ENCODE results near the gene TNKS1BP1.
A peak's percentile ranks its signal among the peaks of the same experiment; 100 is the strongest.

Gene TNKS1BP1, protein sequence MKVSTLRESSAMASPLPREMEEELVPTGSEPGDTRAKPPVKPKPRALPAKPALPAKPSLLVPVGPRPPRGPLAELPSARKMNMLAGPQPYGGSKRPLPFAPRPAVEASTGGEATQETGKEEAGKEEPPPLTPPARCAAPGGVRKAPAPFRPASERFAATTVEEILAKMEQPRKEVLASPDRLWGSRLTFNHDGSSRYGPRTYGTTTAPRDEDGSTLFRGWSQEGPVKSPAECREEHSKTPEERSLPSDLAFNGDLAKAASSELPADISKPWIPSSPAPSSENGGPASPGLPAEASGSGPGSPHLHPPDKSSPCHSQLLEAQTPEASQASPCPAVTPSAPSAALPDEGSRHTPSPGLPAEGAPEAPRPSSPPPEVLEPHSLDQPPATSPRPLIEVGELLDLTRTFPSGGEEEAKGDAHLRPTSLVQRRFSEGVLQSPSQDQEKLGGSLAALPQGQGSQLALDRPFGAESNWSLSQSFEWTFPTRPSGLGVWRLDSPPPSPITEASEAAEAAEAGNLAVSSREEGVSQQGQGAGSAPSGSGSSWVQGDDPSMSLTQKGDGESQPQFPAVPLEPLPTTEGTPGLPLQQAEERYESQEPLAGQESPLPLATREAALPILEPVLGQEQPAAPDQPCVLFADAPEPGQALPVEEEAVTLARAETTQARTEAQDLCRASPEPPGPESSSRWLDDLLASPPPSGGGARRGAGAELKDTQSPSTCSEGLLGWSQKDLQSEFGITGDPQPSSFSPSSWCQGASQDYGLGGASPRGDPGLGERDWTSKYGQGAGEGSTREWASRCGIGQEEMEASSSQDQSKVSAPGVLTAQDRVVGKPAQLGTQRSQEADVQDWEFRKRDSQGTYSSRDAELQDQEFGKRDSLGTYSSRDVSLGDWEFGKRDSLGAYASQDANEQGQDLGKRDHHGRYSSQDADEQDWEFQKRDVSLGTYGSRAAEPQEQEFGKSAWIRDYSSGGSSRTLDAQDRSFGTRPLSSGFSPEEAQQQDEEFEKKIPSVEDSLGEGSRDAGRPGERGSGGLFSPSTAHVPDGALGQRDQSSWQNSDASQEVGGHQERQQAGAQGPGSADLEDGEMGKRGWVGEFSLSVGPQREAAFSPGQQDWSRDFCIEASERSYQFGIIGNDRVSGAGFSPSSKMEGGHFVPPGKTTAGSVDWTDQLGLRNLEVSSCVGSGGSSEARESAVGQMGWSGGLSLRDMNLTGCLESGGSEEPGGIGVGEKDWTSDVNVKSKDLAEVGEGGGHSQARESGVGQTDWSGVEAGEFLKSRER (N-terminal part only)

DNA sequence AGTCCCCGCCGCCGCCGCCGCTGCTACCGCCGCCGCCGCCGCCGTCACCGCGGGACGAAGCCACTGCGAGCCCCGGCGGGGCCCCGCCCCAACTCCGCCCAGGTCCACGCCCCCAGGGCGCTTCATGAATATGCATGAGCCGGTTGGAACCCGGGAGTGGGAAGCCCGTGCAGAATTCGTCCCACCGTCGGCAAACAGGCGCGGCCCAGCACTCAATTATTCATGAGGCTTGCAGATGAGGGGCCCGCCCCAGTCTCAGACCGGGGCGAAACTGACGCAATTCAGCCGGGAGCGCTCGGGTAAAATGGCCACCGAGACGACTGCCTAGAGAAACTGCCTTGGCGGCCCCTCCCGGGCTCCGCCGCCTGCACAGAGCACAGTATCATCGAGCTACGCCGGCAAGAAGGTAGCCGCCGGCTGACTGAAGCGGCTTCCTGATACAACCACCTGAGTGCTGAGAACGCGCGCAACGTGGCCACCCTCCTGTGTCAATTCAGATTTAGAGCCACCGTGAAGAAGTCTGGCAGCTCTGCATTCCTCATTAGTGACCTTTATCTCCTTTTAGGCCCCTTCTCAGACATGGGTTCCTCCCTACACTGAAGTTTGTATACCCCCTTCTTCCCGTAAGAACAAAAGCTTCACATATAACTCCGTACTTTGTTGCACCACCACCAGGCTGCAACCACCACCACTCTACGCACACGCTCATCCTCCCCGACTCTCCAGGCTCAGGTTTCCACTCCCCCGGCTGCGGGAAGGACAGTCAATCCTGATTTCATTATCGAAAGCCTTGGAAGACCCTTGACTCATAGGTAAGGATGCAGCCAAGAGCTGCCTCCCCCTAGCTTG lies at the start of gene TNKS1BP1:
TNKS1BP1 (minus strand) TSS at position 67 of the 849 bp plus-strand sequence. CDS start 3,067 bp downstream, outside the sequence.
- Histone ChIP-seq H3K4me1 (ENCODE audit: control insufficient read depth in 1 of 2, insufficient read depth in 1 of 2, low read depth in 1 of 2, low read length in 1 of 2) (peaks cover 12 to 17% of the 10 kb centered on the region in 2 experiments), H3K4me3 (ENCODE audit: low read depth in 1 of 2, low read length in 1 of 2) (peak within 1 kb of the TSS; percentile 67 to 86), H3K27ac (peak within 1 kb of the TSS; percentile 71), H3K36me3 (peaks cover 11% of the 10 kb centered on the region), H3K9me3 (no peaks in the 10 kb centered on the region), H3K27me3 (peaks cover 20% of the 10 kb centered on the region)
- TF ChIP-seq, protein P1, sequence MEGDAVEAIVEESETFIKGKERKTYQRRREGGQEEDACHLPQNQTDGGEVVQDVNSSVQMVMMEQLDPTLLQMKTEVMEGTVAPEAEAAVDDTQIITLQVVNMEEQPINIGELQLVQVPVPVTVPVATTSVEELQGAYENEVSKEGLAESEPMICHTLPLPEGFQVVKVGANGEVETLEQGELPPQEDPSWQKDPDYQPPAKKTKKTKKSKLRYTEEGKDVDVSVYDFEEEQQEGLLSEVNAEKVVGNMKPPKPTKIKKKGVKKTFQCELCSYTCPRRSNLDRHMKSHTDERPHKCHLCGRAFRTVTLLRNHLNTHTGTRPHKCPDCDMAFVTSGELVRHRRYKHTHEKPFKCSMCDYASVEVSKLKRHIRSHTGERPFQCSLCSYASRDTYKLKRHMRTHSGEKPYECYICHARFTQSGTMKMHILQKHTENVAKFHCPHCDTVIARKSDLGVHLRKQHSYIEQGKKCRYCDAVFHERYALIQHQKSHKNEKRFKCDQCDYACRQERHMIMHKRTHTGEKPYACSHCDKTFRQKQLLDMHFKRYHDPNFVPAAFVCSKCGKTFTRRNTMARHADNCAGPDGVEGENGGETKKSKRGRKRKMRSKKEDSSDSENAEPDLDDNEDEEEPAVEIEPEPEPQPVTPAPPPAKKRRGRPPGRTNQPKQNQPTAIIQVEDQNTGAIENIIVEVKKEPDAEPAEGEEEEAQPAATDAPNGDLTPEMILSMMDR (IDR thresholded peaks at IDR 0.05) = peak; percentile 8

DNA sequence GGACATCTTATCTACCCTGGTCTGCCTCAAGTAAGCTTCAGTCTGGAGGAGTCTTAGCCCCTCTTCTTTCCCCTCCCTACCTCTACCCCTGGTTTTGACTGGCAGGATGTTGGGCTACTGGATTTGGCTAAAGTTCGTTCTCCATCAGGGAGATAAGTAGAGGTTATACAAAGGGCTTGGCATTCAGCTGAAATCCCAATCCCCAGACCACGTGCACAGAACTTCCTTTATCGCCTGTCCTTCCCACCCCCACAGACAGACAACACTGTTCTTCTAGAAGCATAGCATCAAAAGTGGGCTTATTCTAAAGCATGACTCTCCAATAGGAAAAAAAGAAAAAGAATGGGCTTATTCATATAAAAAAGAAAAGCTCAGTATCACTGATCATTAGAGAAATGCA lies 48.4 kb upstream of the TNKS1BP1 start:
- H3K27ac ChIP-seq = no peak overlapping the region
- TF ChIP-seq, protein P1 (IDR thresholded peaks at IDR 0.05) = no peak
- H3K4me3 ChIP-seq (ENCODE audit: low read depth in 1 of 2, low read length in 1 of 2) = no peak overlapping the region
- peaks cover 0 to 8% of the 10 kb centered on the region in 2 experiments for H3K4me1 ChIP-seq (ENCODE audit: control insufficient read depth in 1 of 2, insufficient read depth in 1 of 2, low read depth in 1 of 2, low read length in 1 of 2)
- H3K36me3 ChIP-seq = no peaks in the 10 kb centered on the region
- H3K9me3 ChIP-seq = no peaks in the 10 kb centered on the region
- peaks cover 18% of the 10 kb centered on the region for H3K27me3 ChIP-seq

DNA sequence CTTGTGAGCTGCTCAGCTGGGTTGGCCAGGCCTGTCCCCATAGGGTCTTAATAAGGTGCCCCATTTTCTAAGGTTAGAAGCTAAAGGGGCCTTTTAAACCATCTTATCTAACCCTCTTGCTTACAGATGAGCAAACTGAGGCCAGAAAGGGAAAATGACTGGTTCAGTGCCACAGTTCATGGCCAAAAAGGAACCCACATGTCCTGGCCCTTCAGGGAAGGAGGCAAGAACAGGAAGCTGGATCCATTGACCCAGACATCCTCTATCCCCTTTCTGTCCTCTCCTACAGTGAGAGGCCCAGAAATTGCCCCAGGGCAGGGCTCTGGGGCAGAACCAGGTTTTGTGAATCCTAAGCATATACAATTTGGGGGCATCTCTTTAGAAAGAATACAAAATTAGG lies 46.2 kb upstream of the TNKS1BP1 start:
- Histone ChIP-seq H3K4me1 (ENCODE audit: control insufficient read depth in 1 of 2, insufficient read depth in 1 of 2, low read depth in 1 of 2, low read length in 1 of 2) (peaks cover 0 to 11% of the 10 kb centered on the region in 2 experiments), H3K27ac (no peak overlapping the region), H3K27me3 (no peaks in the 10 kb centered on the region), H3K9me3 (no peaks in the 10 kb centered on the region), H3K4me3 (ENCODE audit: low read depth in 1 of 2, low read length in 1 of 2) (no peak overlapping the region), H3K36me3 (no peaks in the 10 kb centered on the region)
- TF ChIP-seq, protein P1 (IDR thresholded peaks at IDR 0.05) = no peak

DNA sequence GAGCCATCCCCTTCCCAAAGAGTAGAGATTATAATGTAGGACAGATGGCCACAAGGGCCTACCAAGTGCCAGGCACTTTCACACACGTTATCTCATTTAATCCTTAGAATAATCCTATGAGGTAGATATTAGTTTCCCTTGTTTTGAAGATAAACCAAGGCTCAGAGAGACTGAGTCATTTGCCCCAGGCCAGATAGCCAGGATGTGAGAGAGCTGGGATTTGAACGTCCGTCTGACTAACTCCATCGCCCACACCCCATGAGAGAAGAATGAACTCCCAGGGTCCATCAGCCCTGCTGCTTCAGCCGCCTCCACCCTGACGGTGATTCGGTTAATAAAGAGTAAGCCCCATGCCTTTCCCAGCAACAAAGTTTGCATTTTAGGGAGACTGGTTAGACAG lies 45.5 kb upstream of the TNKS1BP1 start:
- Histone ChIP-seq H3K27ac (no peak overlapping the region), H3K27me3 (no peaks in the 10 kb centered on the region)
- TF ChIP-seq, protein P1 (IDR thresholded peaks at IDR 0.05) = no peak

More for the DNA sequence above, 45.5 kb upstream of the TNKS1BP1 start:
- H3K4me3 ChIP-seq (ENCODE audit: low read depth in 1 of 2, low read length in 1 of 2) = no peak overlapping the region
- no peaks in the 10 kb centered on the region for H3K36me3 ChIP-seq
- peaks cover 0 to 11% of the 10 kb centered on the region in 2 experiments for H3K4me1 ChIP-seq (ENCODE audit: control insufficient read depth in 1 of 2, insufficient read depth in 1 of 2, low read depth in 1 of 2, low read length in 1 of 2)
- no peaks in the 10 kb centered on the region for H3K9me3 ChIP-seq

Data from neutrophil (primary cell).